Ascending aorta (tissue), 2 donors: ENCODE measurements around the gene ILDR1. TPM values are rescaled to one million over a fixed set of nuclear protein-coding genes. Genes with fewer than 3 reads are reported as not detected.

Experiments used
- DNase-seq, 2 donors: peaks; one replicate each; pipeline ENCODE4 v3.0.0-alpha.2; 2019; ENCODE audit warnings: low spot score in 2 of 2
- H3K27ac ChIP-seq, 2 donors: fragments of 200-600 bp; sonication (generic); one replicate each; pipeline ENCODE4 v1.5.1; 2016 to 2017; ENCODE audit warnings: mild to moderate bottlenecking in 1 of 2
- H3K27me3 ChIP-seq: fragments of 200-600 bp; sonication (generic); one replicate; pipeline ENCODE4 v1.5.1; 2017
- H3K36me3 ChIP-seq, 2 donors: fragments of 200-600 bp; sonication (generic); one replicate each; pipeline ENCODE4 v1.5.1; 2016
- H3K4me1 ChIP-seq, 2 donors: fragments of 200-600 bp; sonication (generic); one replicate each; pipeline ENCODE4 v1.5.1; 2016 to 2017; ENCODE audit warnings: mild to moderate bottlenecking in 1 of 2
- H3K4me3 ChIP-seq, 2 donors: fragments of 200-600 bp; sonication (generic); one replicate each; pipeline ENCODE4 v1.5.1; 2016 to 2017; ENCODE audit warnings: mild to moderate bottlenecking in 1 of 2
- H3K9me3 ChIP-seq, 2 donors: fragments of 200-600 bp; sonication (generic); one replicate each; pipeline ENCODE4 v1.5.1; 2016
- CTCF ChIP-seq, 3 experiments: fragments of 200-600 bp in 2 of 3; fragments of 450-650 bp in 1 of 3; sonication (generic) in 2 of 3; IDR thresholded peaks; one replicate each; pipeline ENCODE4 v1.5.1; 2016 to 2019; ENCODE audit warnings: antibody characterized with exemption in 3 of 3, mild to moderate bottlenecking in 1 of 3, moderate library complexity in 1 of 3
- intact Hi-C: fragments of 100-400 bp; cut with DNase I; formaldehyde crosslinking; loops from one replicate; pipeline ENCODE4 v1.15.1; 2023
- total RNA-seq: library from RNA; depleted of rRNA; stranded (reverse); fragments of >200 nt; gene quantifications from one replicate; pipeline ENCODE4 v1.1.0, GENCODE V29; 2016

The ILDR1 gene
- total RNA-seq, 1 donor from 2014 or later = not detected

GRCh38 chr3:122003606-122004005, 18.4 kb downstream of the ILDR1 start:
- no peaks in the 10 kb centered on the region for H3K9me3 ChIP-seq
- DNase-seq = no peak
- intact Hi-C loops = no loop called here

GRCh38 chr3:122003112-122003511, 18.9 kb downstream of the ILDR1 start:
- Histone ChIP-seq H3K4me1 (peaks cover 0 to 2% of the 10 kb centered on the region in 2 donors), H3K4me3 (no peak overlapping the region), H3K9me3 (no peaks in the 10 kb centered on the region), H3K27ac (no peak overlapping the region), H3K27me3 (no peaks in the 10 kb centered on the region), H3K36me3 (no peaks in the 10 kb centered on the region)
- intact Hi-C loops = no loop called here
- TF ChIP-seq CTCF (IDR thresholded peaks at IDR 0.05) = no peak
- no peak for DNase-seq

More at GRCh38 chr3:122003606-122004005, 18.4 kb downstream of the ILDR1 start:
- Histone ChIP-seq H3K27ac (no peak overlapping the region), H3K4me1 (no peaks in the 10 kb centered on the region), H3K4me3 (no peak overlapping the region), H3K27me3 (no peaks in the 10 kb centered on the region), H3K36me3 (no peaks in the 10 kb centered on the region)
- TF ChIP-seq CTCF (IDR thresholded peaks at IDR 0.05) = no peak

- Histone ChIP-seq H3K27ac (no peak overlapping the region), H3K4me1 (peaks cover 0 to 2% of the 10 kb centered on the region in 2 donors), H3K4me3 (no peak overlapping the region), H3K27me3 (no peaks in the 10 kb centered on the region), H3K36me3 (no peaks in the 10 kb centered on the region), H3K9me3 (no peaks in the 10 kb centered on the region)
- TF ChIP-seq CTCF (IDR thresholded peaks at IDR 0.05) = no peak
- no peak for DNase-seq
- intact Hi-C loops = no loop called here
Measured at GRCh38 chr3:122002611-122003010, 19.4 kb downstream of the ILDR1 start.

- Histone ChIP-seq H3K4me3 (no peak overlapping the region), H3K27me3 (no peaks in the 10 kb centered on the region), H3K36me3 (no peaks in the 10 kb centered on the region), H3K4me1 (peaks cover 0 to 2% of the 10 kb centered on the region in 2 donors), H3K9me3 (no peaks in the 10 kb centered on the region), H3K27ac (no peak overlapping the region)
- no peak for TF ChIP-seq CTCF (IDR thresholded peaks at IDR 0.05)
- intact Hi-C loops = no loop called here
- DNase-seq = no peak
Measured at GRCh38 chr3:122001892-122002291, 20.2 kb downstream of the ILDR1 start.

- TF ChIP-seq CTCF (IDR thresholded peaks at IDR 0.05) = no peak
- no peak overlapping the region for H3K4me3 ChIP-seq
- no peaks in the 10 kb centered on the region for H3K9me3 ChIP-seq
- no peaks in the 10 kb centered on the region for H3K27me3 ChIP-seq
- no peak overlapping the region for H3K27ac ChIP-seq
- no peaks in the 10 kb centered on the region for H3K36me3 ChIP-seq
- peaks cover 0 to 2% of the 10 kb centered on the region in 2 donors for H3K4me1 ChIP-seq
- intact Hi-C loops = no loop called here
- no peak for DNase-seq
Measured at GRCh38 chr3:122000936-122001605, 21.0 kb downstream of the ILDR1 start.
